H1 (cell line): ENCODE results near the gene GNA12. TPM values are rescaled to one million over a fixed set of nuclear protein-coding genes. Genes with fewer than 3 reads are reported as not detected.

ENCODE experiments used
- BCL11A ChIP-seq, 2 experiments: IDR thresholded peaks; one replicate each; pipeline ENCODE4 v1.6.1; 2011; ENCODE audit warnings: low read depth in 2 of 2, low read length in 2 of 2, mild to moderate bottlenecking in 2 of 2
- KDM5A ChIP-seq: fragments of 200-600 bp; IDR thresholded peaks from 2 replicates; pipeline ENCODE4 v1.7.1; 2012; ENCODE audit warnings: mild to moderate bottlenecking, low read length, inconsistent platforms, mixed read lengths
- POLR2A ChIP-seq, 2 experiments: IDR thresholded peaks; 1 replicate in 1 of 2; 2 replicates in 1 of 2; pipeline ENCODE4 v1.6.1; 2011; ENCODE audit warnings: low read depth in 2 of 2, low read length in 2 of 2, mild to moderate bottlenecking in 2 of 2; ENCODE audit errors: control extremely low read depth in 1 of 2
- POU5F1 ChIP-seq: IDR thresholded peaks from 2 replicates; pipeline ENCODE4 v1.6.1; 2011; ENCODE audit warnings: low read depth, mild to moderate bottlenecking, low read length, moderate library complexity
- RAD21 ChIP-seq, 2 experiments: IDR thresholded peaks in 1 of 2; conservative IDR thresholded peaks in 1 of 2; 2 replicates each; pipeline ENCODE4 v1.6.1; 2011; ENCODE audit warnings: low read depth in 2 of 2, low read length in 2 of 2, improper control_type of control experiment in 1 of 2, inconsistent platforms in 1 of 2, mild to moderate bottlenecking in 1 of 2, moderate library complexity in 1 of 2
- SP2 ChIP-seq: IDR thresholded peaks from 2 replicates; pipeline ENCODE4 v1.6.1; 2012; ENCODE audit warnings: mild to moderate bottlenecking, low read length, inconsistent platforms
- SP4 ChIP-seq: IDR thresholded peaks from 2 replicates; pipeline ENCODE4 v1.6.1; 2012; ENCODE audit warnings: low read length, inconsistent platforms
- YY1 ChIP-seq: IDR thresholded peaks from 2 replicates; pipeline ENCODE4 v1.6.1; 2011; ENCODE audit warnings: low read depth, mild to moderate bottlenecking, low read length
- polyA plus RNA-seq, 7 experiments: library from polyadenylated mRNA; depleted of rRNA in 3 of 7; stranded (reverse) in 5 of 7; unstranded in 2 of 7; fragments of >200 nt in 5 of 7; fragments of 200-250 nt in 2 of 7; gene quantifications; 1 replicate in 5 of 7; 2 replicates in 1 of 7; 4 replicates in 1 of 7; pipeline versions ENCODE4 v1.2.1 to v1.2.3, GENCODE V29; 2011 to 2013; ENCODE audit warnings: missing spikeins in 2 of 7, mixed read lengths in 2 of 7
- total RNA-seq: library from RNA; stranded (reverse); fragmentation: NEBNext Ultra II Directional; extraction: Animal tissue kit (Norgen Biotek cat#: 25700); gene quantifications from 2 replicates; pipeline ENCODE4 v1.2.1, GENCODE V29; 2021
- TF ChIP-seq, protein P1 (sequence below): fragments of 300-600 bp; sonication (generic); IDR thresholded peaks from 2 replicates; pipeline ENCODE4 v1.7.1; 2012; ENCODE audit warnings: low read length, moderate library complexity, mild to moderate bottlenecking, inconsistent platforms; ENCODE audit not compliant: insufficient replicate concordance
- TF ChIP-seq, protein P2 (sequence below): IDR thresholded peaks from 2 replicates; pipeline ENCODE4 v1.6.1; 2012; ENCODE audit warnings: inconsistent platforms
- TF ChIP-seq, protein P3 (sequence below): IDR thresholded peaks from 2 replicates; pipeline ENCODE4 v1.6.1; 2012; ENCODE audit warnings: inconsistent platforms

GNA12 gene
- total and polyA plus RNA-seq, 2 of the 8 experiments (the other 6 are each of a cell fraction or from before 2014, with no cell fraction given), result 96.5 to 109 TPM

DNA sequence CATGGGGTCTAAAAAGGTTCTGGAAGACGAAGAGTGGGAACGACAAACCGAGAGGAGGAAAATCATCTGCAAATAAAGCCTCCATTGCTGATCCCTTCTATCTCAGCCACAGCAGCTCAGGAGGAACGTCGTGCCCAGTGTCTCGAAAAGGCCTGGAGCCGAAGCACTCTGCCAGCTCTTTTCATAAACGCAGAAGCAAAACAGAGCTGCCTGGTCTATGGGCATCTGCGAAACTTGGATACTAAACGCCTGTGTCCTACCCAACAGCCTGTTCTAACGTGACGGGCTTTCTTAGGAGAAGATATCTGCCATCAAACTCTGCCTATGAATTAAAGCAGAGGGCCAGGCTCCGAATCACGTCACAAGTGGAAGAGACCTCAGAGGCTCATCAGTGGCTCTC, 68.7 kb downstream of the GNA12 start (continued):
- TF ChIP-seq, protein P1, sequence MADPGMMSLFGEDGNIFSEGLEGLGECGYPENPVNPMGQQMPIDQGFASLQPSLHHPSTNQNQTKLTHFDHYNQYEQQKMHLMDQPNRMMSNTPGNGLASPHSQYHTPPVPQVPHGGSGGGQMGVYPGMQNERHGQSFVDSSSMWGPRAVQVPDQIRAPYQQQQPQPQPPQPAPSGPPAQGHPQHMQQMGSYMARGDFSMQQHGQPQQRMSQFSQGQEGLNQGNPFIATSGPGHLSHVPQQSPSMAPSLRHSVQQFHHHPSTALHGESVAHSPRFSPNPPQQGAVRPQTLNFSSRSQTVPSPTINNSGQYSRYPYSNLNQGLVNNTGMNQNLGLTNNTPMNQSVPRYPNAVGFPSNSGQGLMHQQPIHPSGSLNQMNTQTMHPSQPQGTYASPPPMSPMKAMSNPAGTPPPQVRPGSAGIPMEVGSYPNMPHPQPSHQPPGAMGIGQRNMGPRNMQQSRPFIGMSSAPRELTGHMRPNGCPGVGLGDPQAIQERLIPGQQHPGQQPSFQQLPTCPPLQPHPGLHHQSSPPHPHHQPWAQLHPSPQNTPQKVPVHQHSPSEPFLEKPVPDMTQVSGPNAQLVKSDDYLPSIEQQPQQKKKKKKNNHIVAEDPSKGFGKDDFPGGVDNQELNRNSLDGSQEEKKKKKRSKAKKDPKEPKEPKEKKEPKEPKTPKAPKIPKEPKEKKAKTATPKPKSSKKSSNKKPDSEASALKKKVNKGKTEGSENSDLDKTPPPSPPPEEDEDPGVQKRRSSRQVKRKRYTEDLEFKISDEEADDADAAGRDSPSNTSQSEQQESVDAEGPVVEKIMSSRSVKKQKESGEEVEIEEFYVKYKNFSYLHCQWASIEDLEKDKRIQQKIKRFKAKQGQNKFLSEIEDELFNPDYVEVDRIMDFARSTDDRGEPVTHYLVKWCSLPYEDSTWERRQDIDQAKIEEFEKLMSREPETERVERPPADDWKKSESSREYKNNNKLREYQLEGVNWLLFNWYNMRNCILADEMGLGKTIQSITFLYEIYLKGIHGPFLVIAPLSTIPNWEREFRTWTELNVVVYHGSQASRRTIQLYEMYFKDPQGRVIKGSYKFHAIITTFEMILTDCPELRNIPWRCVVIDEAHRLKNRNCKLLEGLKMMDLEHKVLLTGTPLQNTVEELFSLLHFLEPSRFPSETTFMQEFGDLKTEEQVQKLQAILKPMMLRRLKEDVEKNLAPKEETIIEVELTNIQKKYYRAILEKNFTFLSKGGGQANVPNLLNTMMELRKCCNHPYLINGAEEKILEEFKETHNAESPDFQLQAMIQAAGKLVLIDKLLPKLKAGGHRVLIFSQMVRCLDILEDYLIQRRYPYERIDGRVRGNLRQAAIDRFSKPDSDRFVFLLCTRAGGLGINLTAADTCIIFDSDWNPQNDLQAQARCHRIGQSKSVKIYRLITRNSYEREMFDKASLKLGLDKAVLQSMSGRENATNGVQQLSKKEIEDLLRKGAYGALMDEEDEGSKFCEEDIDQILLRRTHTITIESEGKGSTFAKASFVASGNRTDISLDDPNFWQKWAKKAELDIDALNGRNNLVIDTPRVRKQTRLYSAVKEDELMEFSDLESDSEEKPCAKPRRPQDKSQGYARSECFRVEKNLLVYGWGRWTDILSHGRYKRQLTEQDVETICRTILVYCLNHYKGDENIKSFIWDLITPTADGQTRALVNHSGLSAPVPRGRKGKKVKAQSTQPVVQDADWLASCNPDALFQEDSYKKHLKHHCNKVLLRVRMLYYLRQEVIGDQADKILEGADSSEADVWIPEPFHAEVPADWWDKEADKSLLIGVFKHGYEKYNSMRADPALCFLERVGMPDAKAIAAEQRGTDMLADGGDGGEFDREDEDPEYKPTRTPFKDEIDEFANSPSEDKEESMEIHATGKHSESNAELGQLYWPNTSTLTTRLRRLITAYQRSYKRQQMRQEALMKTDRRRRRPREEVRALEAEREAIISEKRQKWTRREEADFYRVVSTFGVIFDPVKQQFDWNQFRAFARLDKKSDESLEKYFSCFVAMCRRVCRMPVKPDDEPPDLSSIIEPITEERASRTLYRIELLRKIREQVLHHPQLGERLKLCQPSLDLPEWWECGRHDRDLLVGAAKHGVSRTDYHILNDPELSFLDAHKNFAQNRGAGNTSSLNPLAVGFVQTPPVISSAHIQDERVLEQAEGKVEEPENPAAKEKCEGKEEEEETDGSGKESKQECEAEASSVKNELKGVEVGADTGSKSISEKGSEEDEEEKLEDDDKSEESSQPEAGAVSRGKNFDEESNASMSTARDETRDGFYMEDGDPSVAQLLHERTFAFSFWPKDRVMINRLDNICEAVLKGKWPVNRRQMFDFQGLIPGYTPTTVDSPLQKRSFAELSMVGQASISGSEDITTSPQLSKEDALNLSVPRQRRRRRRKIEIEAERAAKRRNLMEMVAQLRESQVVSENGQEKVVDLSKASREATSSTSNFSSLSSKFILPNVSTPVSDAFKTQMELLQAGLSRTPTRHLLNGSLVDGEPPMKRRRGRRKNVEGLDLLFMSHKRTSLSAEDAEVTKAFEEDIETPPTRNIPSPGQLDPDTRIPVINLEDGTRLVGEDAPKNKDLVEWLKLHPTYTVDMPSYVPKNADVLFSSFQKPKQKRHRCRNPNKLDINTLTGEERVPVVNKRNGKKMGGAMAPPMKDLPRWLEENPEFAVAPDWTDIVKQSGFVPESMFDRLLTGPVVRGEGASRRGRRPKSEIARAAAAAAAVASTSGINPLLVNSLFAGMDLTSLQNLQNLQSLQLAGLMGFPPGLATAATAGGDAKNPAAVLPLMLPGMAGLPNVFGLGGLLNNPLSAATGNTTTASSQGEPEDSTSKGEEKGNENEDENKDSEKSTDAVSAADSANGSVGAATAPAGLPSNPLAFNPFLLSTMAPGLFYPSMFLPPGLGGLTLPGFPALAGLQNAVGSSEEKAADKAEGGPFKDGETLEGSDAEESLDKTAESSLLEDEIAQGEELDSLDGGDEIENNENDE, result no peak
- TF ChIP-seq SP2, result no peak
- TF ChIP-seq, protein P2, sequence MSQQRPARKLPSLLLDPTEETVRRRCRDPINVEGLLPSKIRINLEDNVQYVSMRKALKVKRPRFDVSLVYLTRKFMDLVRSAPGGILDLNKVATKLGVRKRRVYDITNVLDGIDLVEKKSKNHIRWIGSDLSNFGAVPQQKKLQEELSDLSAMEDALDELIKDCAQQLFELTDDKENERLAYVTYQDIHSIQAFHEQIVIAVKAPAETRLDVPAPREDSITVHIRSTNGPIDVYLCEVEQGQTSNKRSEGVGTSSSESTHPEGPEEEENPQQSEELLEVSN, result no peak
- TF ChIP-seq BCL11A (IDR thresholded peaks at IDR 0.05; ENCODE audit: low read depth in 2 of 2, low read length in 2 of 2), result no peak
- no peak for TF ChIP-seq SP4
- no peak for TF ChIP-seq POLR2A (IDR thresholded peaks at IDR 0.05; ENCODE audit: control extremely low read depth in 1 of 2, low read depth in 2 of 2, low read length in 2 of 2)
- no peak for TF ChIP-seq RAD21 (IDR thresholded peaks at IDR 0.05 in 1 of 2, conservative IDR thresholded peaks at IDR 0.05 in 1 of 2; ENCODE audit: low read depth in 2 of 2, low read length in 2 of 2)
- no peak for TF ChIP-seq KDM5A
- no peak for TF ChIP-seq POU5F1
- TF ChIP-seq, protein P3, sequence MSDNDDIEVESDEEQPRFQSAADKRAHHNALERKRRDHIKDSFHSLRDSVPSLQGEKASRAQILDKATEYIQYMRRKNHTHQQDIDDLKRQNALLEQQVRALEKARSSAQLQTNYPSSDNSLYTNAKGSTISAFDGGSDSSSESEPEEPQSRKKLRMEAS, result no peak
- TF ChIP-seq YY1, result no peak
